ENCODE measurements around the gene UBE2E2. TPM values are rescaled to one million over a fixed set of nuclear protein-coding genes. Genes with fewer than 3 reads are reported as not detected.

The UBE2E2 gene
- total RNA-seq, 1 experiment from 2014 or later, result 38.6 TPM

DNA sequence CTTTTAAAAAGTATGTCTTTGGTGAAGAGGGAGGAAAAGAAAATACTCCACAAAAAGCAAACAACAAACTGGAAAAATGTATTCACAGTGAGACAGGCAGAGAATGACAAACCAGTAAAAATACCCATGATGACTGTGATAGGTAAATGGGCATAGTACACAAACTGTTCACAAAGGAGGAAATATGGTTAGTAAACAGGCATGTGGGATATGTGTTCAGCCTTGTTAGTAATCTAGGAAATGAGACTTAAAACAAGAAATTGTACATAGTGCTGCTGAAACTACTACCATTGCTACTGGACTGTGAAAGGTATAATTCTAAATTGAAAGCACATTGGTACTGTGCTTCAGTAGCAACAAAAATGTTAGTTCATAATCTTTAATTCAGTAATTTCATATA is 50.1 kb downstream of the UBE2E2 start:
- Histone ChIP-seq H2AK5ac (ENCODE audit: insufficient read length, low read length) (no peak overlapping the region), H3K23ac (ENCODE audit: insufficient read length, low read depth, low read length) (no peak overlapping the region), H2BK120ac (ENCODE audit: low read depth, low read length, poor library complexity, severe bottlenecking) (no peak overlapping the region), H3K23me2 (ENCODE audit: insufficient read length, low read depth, low read length, poor library complexity, severe bottlenecking) (no peaks in the 10 kb centered on the region), H2AFZ (ENCODE audit: low read length) (no peak overlapping the region), H3K79me1 (ENCODE audit: insufficient read depth, low read depth, low read length, poor library complexity, severe bottlenecking) (no peaks in the 10 kb centered on the region), H3K14ac (ENCODE audit: insufficient read depth, low read length) (no peak overlapping the region), H3K9me3 (ENCODE audit: control insufficient read depth, low read depth, low read length) (no peaks in the 10 kb centered on the region), H3T11ph (ENCODE audit: low read length) (no peak overlapping the region), H3K56ac (ENCODE audit: insufficient read length, low read depth, low read length) (no peak overlapping the region), H4K20me1 (ENCODE audit: control insufficient read depth, insufficient read depth, insufficient read length) (no peaks in the 10 kb centered on the region), H3K27ac (ENCODE audit: insufficient read length, low read depth, low read length) (no peak overlapping the region), H3K4me2 (ENCODE audit: insufficient read depth, insufficient read length, low read length) (no peak overlapping the region), H3K79me2 (ENCODE audit: insufficient read depth, low read length) (peaks cover 3% of the 10 kb centered on the region; the same call in 1 of the 2 replicates), H3K4me1 (ENCODE audit: insufficient read depth, low read length) (no peaks in the 10 kb centered on the region), H2BK12ac (ENCODE audit: insufficient read length, low read depth, low read length) (no peak overlapping the region), H4K91ac (ENCODE audit: insufficient read length, low read depth, low read length) (no peak overlapping the region), H2BK20ac (ENCODE audit: low read depth, low read length, poor library complexity, severe bottlenecking) (no peak overlapping the region), H3K4ac (ENCODE audit: low read depth, low read length) (no peak overlapping the region), H2BK5ac (ENCODE audit: insufficient read length, low read length) (no peak overlapping the region), H4K8ac (replicated peaks; ENCODE audit: insufficient read length, low read depth, low read length) (no peak overlapping the region), H2BK15ac (ENCODE audit: low read depth, low read length) (no peak overlapping the region), H3K27me3 (ENCODE audit: insufficient read depth, low read length) (no peaks in the 10 kb centered on the region), H3K9ac (ENCODE audit: extremely low read depth, insufficient read length, low read length) (no peak overlapping the region), H4K5ac (ENCODE audit: insufficient read length, low read depth, low read length) (no peak overlapping the region), H3K18ac (ENCODE audit: insufficient read length, low read depth, low read length) (no peak overlapping the region)
- no peaks in the 10 kb centered on the region for H3K27me3 Mint-ChIP-seq (ENCODE audit: low read depth)
- H3K9me3 Mint-ChIP-seq, result no peaks in the 10 kb centered on the region; a peak in 1 of 5 replicates
- H3K27ac Mint-ChIP-seq, result no peak overlapping the region
- DNase-seq, result no peak
- H3K36me3 Mint-ChIP-seq (ENCODE audit: insufficient read depth in 1 of 3, low read depth in 3 of 3), result peaks cover 0 to 5% (median 0%) of the 10 kb centered on the region in 3 experiments; a peak in 3 of 7 replicates
- TF ChIP-seq, protein P1, sequence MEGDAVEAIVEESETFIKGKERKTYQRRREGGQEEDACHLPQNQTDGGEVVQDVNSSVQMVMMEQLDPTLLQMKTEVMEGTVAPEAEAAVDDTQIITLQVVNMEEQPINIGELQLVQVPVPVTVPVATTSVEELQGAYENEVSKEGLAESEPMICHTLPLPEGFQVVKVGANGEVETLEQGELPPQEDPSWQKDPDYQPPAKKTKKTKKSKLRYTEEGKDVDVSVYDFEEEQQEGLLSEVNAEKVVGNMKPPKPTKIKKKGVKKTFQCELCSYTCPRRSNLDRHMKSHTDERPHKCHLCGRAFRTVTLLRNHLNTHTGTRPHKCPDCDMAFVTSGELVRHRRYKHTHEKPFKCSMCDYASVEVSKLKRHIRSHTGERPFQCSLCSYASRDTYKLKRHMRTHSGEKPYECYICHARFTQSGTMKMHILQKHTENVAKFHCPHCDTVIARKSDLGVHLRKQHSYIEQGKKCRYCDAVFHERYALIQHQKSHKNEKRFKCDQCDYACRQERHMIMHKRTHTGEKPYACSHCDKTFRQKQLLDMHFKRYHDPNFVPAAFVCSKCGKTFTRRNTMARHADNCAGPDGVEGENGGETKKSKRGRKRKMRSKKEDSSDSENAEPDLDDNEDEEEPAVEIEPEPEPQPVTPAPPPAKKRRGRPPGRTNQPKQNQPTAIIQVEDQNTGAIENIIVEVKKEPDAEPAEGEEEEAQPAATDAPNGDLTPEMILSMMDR (conservative IDR thresholded peaks at IDR 0.05), result no peak
- no peak overlapping the region for H3K4me3 Mint-ChIP-seq
- H3K4me1 Mint-ChIP-seq, result peaks cover 4% of the 10 kb centered on the region in 2 experiments; a peak in 2 of 4 replicates

Measured in H9 (cell line).